Esophagus (tissue), 2 donors: Measurements from ENCODE around the gene FCSK. TPM values are rescaled to one million over a fixed set of nuclear protein-coding genes. Genes with fewer than 3 reads are reported as not detected.
A peak's percentile ranks its signal among the peaks of the same experiment; 100 is the strongest.
"Not testable (repeated sequence)": the region's sequence is repeated elsewhere in the genome, so short reads cannot be mapped to it uniquely, and the experiment has no call there.

Source experiments
- H3K27ac ChIP-seq, 2 donors: one replicate each; pipeline ENCODE4 v1.5.1; 2013; ENCODE audit warnings: low read depth in 2 of 2, mild to moderate bottlenecking in 2 of 2, inconsistent platforms in 1 of 2, low read length in 1 of 2, moderate library complexity in 1 of 2
- H3K27me3 ChIP-seq, 2 donors: one replicate each; pipeline ENCODE4 v1.6.1; 2013; ENCODE audit warnings: low read length in 2 of 2, control low read depth in 1 of 2, mild to moderate bottlenecking in 1 of 2; ENCODE audit not compliant: insufficient read depth in 2 of 2, control insufficient read depth in 1 of 2
- H3K36me3 ChIP-seq, 2 donors: one replicate each; pipeline ENCODE4 v1.6.1; 2013; ENCODE audit warnings: low read length in 1 of 2; ENCODE audit not compliant: control insufficient read depth in 2 of 2, insufficient read depth in 2 of 2
- H3K4me1 ChIP-seq, 2 donors: one replicate each; pipeline ENCODE4 v1.6.1; 2013; ENCODE audit warnings: low read length in 1 of 2; ENCODE audit not compliant: control insufficient read depth in 2 of 2, insufficient read depth in 2 of 2
- H3K4me3 ChIP-seq, 2 donors: one replicate each; pipeline ENCODE4 v1.5.1; 2013; ENCODE audit warnings: low read length in 2 of 2, mild to moderate bottlenecking in 2 of 2, low read depth in 1 of 2, moderate library complexity in 1 of 2
- H3K9me3 ChIP-seq, 2 donors: one replicate each; pipeline ENCODE4 v1.6.1; 2013; ENCODE audit warnings: mild to moderate bottlenecking in 2 of 2, low read depth in 1 of 2, low read length in 1 of 2, moderate library complexity in 1 of 2; ENCODE audit not compliant: control insufficient read depth in 2 of 2, insufficient read depth in 1 of 2
- WGBS, 2 donors: extraction: QIAGEN DNeasy Blood & Tissue Kit; methylation state at CpG; one replicate each; pipeline ENCODE4 v1.1.7; 2013; 5-methylcytosine and 5-hydroxymethylcytosine counted together
- polyA plus RNA-seq, 2 donors: library from polyadenylated mRNA; stranded (reverse); fragments of 200-250 nt; gene quantifications; one replicate each; pipeline ENCODE4 v1.2.3, GENCODE V29; 2013
- donor health status: healthy with polysubstance abuse.
- donor health status: Bipolar disorder and iron deficiency.

FCSK gene
- polyA plus RNA-seq, 2 donors: 7.6 to 11.3 TPM

DNA sequence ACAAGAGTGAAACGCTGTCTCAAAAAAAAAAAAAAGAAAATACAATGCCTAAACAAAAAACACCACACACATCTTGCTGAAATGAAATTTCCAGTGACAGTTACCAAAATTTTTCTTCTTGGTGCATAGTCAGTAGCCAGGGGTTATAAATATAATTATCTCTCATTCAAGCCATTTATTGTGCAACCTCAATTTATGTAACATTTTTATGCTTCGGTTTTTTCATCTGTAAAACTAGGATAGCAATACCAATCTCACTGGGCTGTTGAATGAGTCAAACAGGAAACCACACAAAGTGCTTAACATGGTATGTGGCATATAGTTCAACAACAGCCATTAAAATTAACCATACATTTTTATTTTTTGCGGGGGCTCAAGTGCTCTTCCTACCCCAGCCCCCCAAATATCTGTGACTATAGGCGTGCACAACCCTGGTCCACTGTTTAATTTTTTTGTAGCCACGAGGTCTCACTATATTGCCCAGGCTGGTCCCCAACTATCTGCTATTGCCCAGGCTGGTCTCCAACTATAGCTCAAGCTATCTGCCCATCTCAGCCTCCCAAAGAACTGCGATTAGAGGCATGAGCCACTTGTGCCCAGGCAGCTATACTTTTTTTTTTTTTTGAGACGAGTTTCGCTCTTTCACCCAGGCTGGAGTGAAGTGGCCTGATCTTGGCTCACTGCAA lies 66.4 kb downstream of the FCSK start:
- H3K27ac ChIP-seq: no peak overlapping the region

DNA sequence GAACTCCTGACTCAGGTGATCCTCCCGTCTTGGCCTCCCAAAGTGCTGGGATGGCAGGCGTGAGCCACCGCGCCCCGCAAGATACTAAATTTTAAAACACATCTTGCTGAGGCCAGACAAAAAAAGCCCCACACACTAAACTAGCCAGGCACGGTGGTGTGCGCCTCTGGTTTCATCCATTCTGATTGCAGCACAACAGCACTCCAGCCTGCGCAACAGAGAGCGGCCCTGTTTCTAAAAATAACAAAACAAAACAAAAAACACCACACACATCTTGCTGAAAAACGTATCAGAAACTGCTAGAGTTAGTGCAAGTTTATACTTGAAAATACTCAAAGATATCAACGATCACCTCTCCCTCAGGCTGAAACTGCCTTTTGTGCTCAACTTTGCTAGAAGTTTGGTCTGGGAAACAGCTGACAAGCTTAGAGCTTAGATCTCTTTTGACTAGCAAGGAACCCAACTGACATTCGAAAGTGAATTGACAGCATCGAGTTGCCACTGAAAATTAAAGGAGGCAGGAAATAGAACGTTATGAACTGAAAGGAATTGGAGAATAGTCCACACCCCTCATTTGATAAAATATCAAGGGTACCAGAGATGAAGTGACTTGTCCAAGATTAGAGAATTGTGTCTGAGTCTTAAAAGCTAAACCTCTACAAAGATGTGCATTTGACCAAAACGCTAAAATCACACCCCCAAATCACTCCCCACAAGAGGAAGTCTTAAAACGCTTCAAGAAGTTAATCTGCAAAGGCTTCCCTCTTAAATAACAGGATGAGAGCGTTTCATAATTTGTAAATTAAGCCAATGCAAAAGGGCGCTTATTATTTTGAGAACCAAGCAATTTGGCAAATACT lies 68.1 kb downstream of the FCSK start:
- H3K27ac ChIP-seq: peak overlapping the region in 1 of 2 donors; percentile 94
- 44 to 45% methylated on average over 18 of the region's 18 CpGs for WGBS, 2 donors
- H3K27me3 ChIP-seq: no peaks in the 10 kb centered on the region
- H3K36me3 ChIP-seq: peaks cover 1 to 2% of the 10 kb centered on the region in 2 donors
- no peaks in the 10 kb centered on the region for H3K9me3 ChIP-seq
- H3K4me1 ChIP-seq: peaks cover 0 to 3% of the 10 kb centered on the region in 2 donors
- H3K4me3 ChIP-seq: peak overlapping the region; percentile 76 to 97

More for the DNA sequence above, 66.4 kb downstream of the FCSK start:
- 71 to 76% methylated on average over 8 of the region's 8 CpGs for WGBS, 2 donors
- peaks cover 0 to 3% of the 10 kb centered on the region in 2 donors for H3K4me1 ChIP-seq
- peaks cover 5 to 6% of the 10 kb centered on the region in 2 donors for H3K36me3 ChIP-seq
- no peaks in the 10 kb centered on the region for H3K27me3 ChIP-seq
- no peak overlapping the region for H3K4me3 ChIP-seq
- H3K9me3 ChIP-seq: no peaks in the 10 kb centered on the region

DNA sequence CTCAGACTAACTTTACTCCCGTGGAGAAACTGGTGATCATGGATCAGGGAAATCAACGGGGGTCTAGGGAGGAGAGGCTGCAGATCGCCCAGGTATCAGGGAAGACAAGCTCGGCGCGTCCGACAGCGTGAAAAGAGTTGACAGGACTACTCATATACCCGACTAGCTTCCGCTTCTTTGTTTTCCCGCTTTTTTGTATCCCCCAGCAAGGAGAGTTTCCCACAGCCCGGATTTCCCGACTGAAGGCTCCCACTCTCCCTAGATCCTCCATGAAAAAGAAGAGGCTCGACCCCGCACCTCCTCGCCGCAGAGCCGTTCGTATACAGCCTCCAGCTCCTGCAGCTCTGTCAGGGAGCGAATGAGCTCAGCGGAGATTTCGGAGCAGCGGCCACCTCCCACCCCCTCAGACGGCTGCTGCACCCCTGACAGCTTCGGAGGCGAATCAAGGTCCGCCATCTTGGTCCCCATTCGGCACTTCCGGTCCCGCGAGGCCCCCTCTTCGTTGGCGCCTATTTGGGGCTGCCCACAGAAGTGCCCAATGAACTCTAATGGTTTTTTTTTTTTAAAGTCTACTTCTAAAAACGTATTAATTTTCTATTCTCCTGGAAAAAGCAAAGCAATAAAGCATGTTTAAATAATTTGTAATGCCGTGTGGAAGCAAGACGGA lies 68.8 kb downstream of the FCSK start, which contains the start of gene COG4:
Gene COG4 (minus strand): TSS at position 479 of the 667 bp plus-strand sequence. CDS start 11 bp downstream, at position 468.
- Histone ChIP-seq H3K27ac (peak within 1 kb of the TSS; percentile 79 to 95), H3K4me1 (peaks cover 0 to 3% of the 10 kb centered on the region in 2 donors), H3K4me3 (peak within 1 kb of the TSS; percentile 80 to 97), H3K36me3 (peaks cover 0 to 2% of the 10 kb centered on the region in 2 donors), H3K9me3 (no peaks in the 10 kb centered on the region), H3K27me3 (no peaks in the 10 kb centered on the region)
- WGBS, 2 donors: 0% methylated on average over 36 of the region's 36 CpGs

DNA sequence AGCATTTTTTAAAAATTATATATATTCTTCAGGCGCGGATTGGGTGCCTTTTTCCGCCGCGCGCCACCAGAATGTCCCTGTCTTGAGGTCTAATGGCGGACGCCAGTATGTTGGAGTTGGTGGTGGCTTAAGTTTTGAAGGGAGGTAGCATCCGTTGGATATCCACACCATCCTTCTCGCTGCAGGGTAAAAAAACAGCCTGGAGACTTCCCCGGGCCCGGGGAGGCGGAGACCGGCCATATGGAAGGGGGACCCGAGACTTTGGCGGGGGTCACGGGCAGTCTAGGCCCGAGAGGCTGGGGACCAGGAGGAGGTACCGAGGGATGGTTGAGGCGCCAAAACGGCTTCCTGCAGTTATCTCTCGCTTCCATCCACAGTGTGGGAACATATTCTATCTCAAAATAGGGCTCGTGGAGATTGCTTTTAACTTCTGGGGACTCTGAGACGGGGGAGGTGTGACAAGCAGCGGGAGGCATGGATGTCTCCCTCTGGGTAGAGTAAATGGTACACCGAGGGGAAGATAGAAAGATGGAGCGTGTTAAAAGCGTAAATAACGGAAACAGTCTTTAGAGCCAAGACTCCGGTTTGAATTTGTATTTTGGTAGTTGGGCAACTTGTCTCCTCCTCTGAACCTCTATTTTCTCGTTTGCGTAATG lies 69.5 kb downstream of the FCSK start, which contains the start of gene SF3B3:
Gene SF3B3 (plus strand): TSS at position 74 of the 656 bp plus-strand sequence. CDS start 2,841 bp downstream, outside the sequence.
- Histone ChIP-seq H3K4me1 (peaks cover 0 to 3% of the 10 kb centered on the region in 2 donors), H3K9me3 (no peaks in the 10 kb centered on the region), H3K4me3 (peak within 1 kb of the TSS; percentile 80 to 97), H3K27ac (peak within 1 kb of the TSS; percentile 79 to 95), H3K27me3 (no peaks in the 10 kb centered on the region), H3K36me3 (peaks cover 2 to 4% of the 10 kb centered on the region in 2 donors)
- WGBS, 2 donors: 0 to 1% methylated on average over 32 of the region's 32 CpGs

GRCh38 chr16:70524399-70524825 lies 70.0 kb downstream of the FCSK start:
- not testable (repeated sequence) for H3K27me3 ChIP-seq, H3K9me3 ChIP-seq, H3K4me1 ChIP-seq, H3K36me3 ChIP-seq
- 0 to 1% methylated on average over 24 of the region's 24 CpGs for WGBS, 2 donors
- Histone ChIP-seq H3K4me3 (peak overlapping the region; percentile 80 to 97), H3K27ac (peak overlapping the region; percentile 79 to 95)

- Histone ChIP-seq H3K4me1 (peaks cover 0 to 3% of the 10 kb centered on the region in 2 donors), H3K27ac (peak overlapping the region in 1 of 2 donors; percentile 21), H3K9me3 (no peaks in the 10 kb centered on the region), H3K36me3 (peaks cover 5 to 10% of the 10 kb centered on the region in 2 donors), H3K4me3 (no peak overlapping the region), H3K27me3 (no peaks in the 10 kb centered on the region)
- 66 to 69% methylated on average over 6 of the region's 6 CpGs for WGBS, 2 donors
These were observed 72.0 kb downstream of the FCSK start for GRCh38 chr16:70526403-70526802.

DNA sequence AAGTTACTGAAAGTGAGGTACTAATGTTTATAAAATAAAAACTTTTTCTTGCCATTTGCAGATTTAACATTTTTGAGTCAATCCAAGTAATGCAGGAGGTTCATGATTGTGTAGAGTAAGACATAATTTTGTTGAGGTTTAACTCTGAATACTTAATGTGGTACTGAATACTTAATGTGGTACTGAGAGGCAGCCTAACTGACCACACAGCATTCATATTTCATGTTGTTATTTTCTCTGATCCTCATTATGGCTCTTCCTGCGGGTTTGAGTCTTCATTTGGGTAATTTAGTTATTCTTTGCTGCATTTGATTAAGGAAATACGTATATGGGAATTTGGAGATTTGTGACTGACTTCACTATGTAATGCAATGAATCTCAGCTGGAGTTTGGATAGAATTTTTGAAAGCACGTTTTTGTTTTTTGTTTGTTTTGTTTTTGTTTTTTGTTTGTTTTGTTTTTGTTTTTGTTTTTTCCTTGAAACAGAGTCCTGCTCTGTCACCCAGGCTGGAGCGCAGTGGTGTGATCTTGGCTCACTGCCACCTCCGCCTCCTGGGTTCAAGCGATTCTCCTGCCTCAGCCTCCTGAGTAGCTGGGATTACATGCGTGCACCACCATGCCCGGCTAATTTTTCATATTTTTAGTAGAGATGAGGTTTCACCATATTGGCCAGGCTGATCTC lies 73.1 kb downstream of the FCSK start:
- peaks cover 0 to 3% of the 10 kb centered on the region in 2 donors for H3K4me1 ChIP-seq
- no peak overlapping the region for H3K27ac ChIP-seq
- H3K4me3 ChIP-seq: no peak overlapping the region
- H3K27me3 ChIP-seq: no peaks in the 10 kb centered on the region
- H3K36me3 ChIP-seq: peaks cover 5 to 14% of the 10 kb centered on the region in 2 donors
- no peaks in the 10 kb centered on the region for H3K9me3 ChIP-seq
- WGBS, 2 donors: 68 to 69% methylated on average over 8 of the region's 8 CpGs

DNA sequence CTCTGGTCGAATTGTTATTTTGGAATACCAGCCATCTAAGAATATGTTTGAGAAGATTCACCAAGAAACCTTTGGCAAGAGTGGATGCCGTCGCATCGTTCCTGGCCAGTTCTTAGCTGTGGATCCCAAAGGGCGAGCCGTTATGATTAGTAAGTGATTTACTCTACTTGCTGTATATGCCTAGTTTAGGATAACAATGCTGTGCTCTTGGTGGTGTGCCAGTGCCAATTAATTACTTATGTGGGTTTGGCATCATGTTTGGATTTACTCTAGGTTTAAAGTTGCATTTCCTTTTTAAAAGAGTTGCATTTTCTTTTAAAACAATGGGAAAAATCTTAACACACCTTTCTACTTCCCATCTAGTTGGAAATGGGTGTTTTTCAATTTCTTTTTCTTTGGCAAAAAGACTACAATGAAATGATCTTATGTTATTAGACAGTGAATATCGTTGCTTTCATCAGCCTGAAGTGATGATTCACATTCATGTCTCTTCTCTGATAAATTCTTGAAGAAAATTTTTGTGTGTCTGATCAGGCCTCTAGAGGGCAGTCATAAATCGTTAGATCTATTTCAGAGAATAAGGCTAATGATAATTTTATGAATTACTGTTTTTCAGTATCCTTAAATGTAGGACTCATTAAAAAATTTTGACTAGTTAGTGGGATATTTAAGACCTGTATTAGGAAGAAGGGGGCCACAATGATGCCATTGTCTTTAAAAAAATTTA lies 74.8 kb downstream of the FCSK start:
- peaks cover 5 to 14% of the 10 kb centered on the region in 2 donors for H3K36me3 ChIP-seq
- peak overlapping the region in 1 of 2 donors; percentile 68 for H3K27ac ChIP-seq
- no peaks in the 10 kb centered on the region for H3K27me3 ChIP-seq
- whole genome bisulfite sequencing, 2 donors: 53 to 60% methylated on average over 8 of the region's 8 CpGs
- no peak overlapping the region for H3K4me3 ChIP-seq
- H3K4me1 ChIP-seq: peaks cover 0 to 3% of the 10 kb centered on the region in 2 donors
- H3K9me3 ChIP-seq: no peaks in the 10 kb centered on the region
